Glutamatergic neuron (in vitro differentiated cells): ENCODE data around the gene FAF1. TPM values are rescaled to one million over a fixed set of nuclear protein-coding genes. Genes with fewer than 3 reads are reported as not detected.

Source experiments
- DNase-seq: peaks from one replicate; pipeline ENCODE4 v3.0.0; 2022
- H3K27ac Mint-ChIP-seq: one replicate; pipeline ENCODE4 v1.8.0; 2020; ENCODE audit warnings: mild to moderate bottlenecking, mixed read lengths, inconsistent platforms; ENCODE audit not compliant: unreplicated experiment
- H3K27me3 Mint-ChIP-seq: one replicate; pipeline ENCODE4 v1.8.0; 2020; ENCODE audit warnings: mild to moderate bottlenecking, moderate library complexity, mixed read lengths, inconsistent platforms; ENCODE audit not compliant: unreplicated experiment
- H3K36me3 Mint-ChIP-seq: one replicate; pipeline ENCODE4 v1.8.0; 2020; ENCODE audit warnings: mild to moderate bottlenecking, mixed read lengths, inconsistent platforms; ENCODE audit not compliant: unreplicated experiment
- H3K4me1 Mint-ChIP-seq: one replicate; pipeline ENCODE4 v1.8.0; 2020; ENCODE audit warnings: mild to moderate bottlenecking, low read depth, mixed read lengths, inconsistent platforms; ENCODE audit not compliant: unreplicated experiment
- H3K4me3 Mint-ChIP-seq: one replicate; pipeline ENCODE4 v1.8.0; 2020; ENCODE audit warnings: mild to moderate bottlenecking, mixed read lengths, inconsistent platforms; ENCODE audit not compliant: unreplicated experiment
- H3K9me3 Mint-ChIP-seq: one replicate; pipeline ENCODE4 v1.8.0; 2020; ENCODE audit warnings: mild to moderate bottlenecking, moderate library complexity, mixed read lengths, inconsistent platforms; ENCODE audit not compliant: unreplicated experiment
- CTCF ChIP-seq: fragments of 200-600 bp; sonication (generic); IDR thresholded peaks from one replicate; pipeline ENCODE4 v1.5.0; 2021; ENCODE audit not compliant: partially characterized antibody, unreplicated experiment
- total RNA-seq: library from RNA; stranded (reverse); fragmentation: NEBNext Ultra II Directional; extraction: Animal tissue kit (Norgen Biotek cat#: 25700); gene quantifications from one replicate; pipeline ENCODE4 v1.2.1, GENCODE V29; 2021; ENCODE audit not compliant: unreplicated experiment

The FAF1 gene
- total RNA-seq, 1 donor from 2014 or later = 57.3 TPM

DNA sequence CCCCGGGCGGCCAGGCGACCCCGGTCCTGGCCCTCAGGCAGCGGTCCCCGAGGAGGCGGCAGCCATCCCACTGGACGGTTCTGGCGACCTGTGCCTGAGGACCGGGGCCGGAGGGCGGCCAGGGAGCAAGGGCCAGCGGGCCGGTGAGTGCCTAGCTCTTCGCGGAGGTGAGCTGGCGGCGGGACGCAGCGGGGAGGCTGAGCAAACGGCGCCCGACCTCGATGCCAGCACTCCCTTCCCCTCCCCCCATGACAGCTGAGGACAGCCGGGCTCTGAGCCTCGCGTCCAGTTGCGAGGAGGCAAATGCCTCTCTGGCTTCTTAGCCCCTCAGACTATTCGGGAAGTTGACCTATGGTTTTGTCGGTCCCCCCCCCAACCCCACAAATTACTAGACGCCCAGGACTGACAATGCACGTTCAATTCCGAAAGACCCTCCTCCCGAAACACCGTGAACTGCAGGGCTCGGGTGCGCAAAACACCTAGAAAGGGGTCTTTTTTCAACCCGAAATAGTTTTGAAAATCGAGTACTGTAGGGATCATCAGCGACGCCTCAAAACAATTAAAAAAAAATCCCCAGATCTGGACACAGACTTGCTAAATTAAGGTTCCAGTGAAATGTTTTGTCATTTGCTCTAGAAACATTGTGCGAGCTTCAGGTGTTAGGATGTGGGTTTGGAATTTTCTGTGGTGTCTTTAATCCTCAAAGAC lies 18.2 kb upstream of the FAF1 start:
- Mint-ChIP-seq H3K4me1 (peaks cover 6% of the 10 kb centered on the region), H3K27me3 (peaks cover 31% of the 10 kb centered on the region), H3K36me3 (no peaks in the 10 kb centered on the region), H3K27ac (no peak overlapping the region), H3K9me3 (peaks cover 9% of the 10 kb centered on the region), H3K4me3 (peak overlapping the region; percentile 80)
- peak; percentile 72 for DNase-seq
- no peak for TF ChIP-seq CTCF

GRCh38 chr1:50977575-50978143 lies 17.6 kb upstream of the FAF1 start:
- H3K4me1 Mint-ChIP-seq = peaks cover 6% of the 10 kb centered on the region
- peak; percentile 43 for DNase-seq
- no peak overlapping the region for H3K27ac Mint-ChIP-seq
- no peaks in the 10 kb centered on the region for H3K36me3 Mint-ChIP-seq
- TF ChIP-seq CTCF = no peak
- peaks cover 9% of the 10 kb centered on the region for H3K9me3 Mint-ChIP-seq
- peak overlapping the region; percentile 77 for H3K4me3 Mint-ChIP-seq
- H3K27me3 Mint-ChIP-seq = peaks cover 31% of the 10 kb centered on the region

DNA sequence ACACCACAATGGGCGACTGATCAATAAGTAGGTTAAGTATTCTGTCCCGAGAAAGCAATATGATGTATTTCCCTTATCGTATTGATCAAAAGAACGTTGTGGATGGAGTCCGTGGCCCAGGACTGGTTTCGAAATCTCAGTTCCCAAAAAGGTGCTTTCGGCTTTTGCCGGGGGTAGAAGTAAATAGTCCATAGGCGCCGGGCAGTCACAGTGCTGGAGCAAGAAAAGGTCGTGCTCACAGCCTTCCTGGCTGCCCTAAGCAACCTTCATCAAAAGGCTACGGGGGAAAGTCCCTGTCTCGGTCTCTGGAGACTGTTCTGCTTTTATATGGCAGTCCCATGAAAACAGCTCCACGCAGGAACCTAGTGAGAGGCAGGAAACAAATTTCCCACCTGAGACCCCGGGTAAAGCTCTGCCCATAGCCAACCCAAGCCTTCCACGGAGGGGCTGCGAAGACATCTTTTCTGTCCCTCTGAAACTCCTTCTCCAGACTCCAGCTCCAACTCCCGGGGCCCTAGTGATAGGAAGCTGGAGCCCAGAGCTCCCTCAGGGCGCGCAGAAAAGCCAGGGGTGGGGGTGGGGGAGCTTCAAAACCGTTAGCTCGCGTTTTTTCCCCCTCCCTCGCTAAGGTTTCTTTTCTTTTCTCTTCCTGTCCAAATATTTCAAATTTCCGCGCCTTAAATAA lies 17.0 kb upstream of the FAF1 start:
- no peak for TF ChIP-seq CTCF
- H3K27ac Mint-ChIP-seq = no peak overlapping the region
- no peak for DNase-seq
- no peaks in the 10 kb centered on the region for H3K36me3 Mint-ChIP-seq
- H3K27me3 Mint-ChIP-seq = peaks cover 31% of the 10 kb centered on the region
- peak overlapping the region; percentile 74 for H3K4me3 Mint-ChIP-seq
- H3K9me3 Mint-ChIP-seq = peaks cover 9% of the 10 kb centered on the region
- H3K4me1 Mint-ChIP-seq = peaks cover 6% of the 10 kb centered on the region

DNA sequence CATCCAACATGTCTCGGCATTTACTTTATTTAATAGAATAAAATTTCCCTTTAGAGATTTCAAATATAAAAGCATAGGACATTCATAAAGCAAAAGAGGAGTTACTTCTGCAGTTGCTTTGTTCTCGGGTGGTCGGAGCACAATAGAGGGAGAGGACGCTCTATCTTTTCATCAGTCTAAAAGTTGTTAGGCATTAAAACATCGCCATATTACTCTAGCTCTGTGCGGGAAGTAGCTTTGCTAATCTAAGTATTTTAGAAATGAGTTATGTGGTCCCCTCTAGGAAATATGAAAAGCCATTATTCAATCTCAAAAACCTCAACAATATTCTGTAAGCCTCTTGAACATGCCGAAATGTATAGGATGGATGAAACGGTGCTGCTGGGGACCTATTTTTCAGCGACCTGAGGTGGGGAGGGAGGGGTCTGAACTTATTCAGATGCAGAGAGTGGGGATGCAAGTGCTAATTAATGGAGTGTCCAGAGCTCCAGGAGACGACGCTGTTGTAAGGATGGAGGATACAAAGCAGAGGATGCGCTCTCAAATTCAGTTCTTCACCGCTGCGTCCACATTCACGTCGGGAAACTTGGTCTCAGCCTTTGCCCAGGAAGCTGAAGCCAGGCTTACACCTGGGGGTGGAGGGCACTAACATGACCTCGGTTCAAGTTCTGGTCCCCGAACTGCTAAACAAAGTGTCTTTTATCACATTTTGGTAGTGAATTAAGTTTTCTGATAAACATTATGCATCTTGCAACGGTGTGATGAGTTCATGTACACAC lies 16.2 kb upstream of the FAF1 start:
- no peak for DNase-seq

More for the DNA sequence above, 16.2 kb upstream of the FAF1 start:
- peaks cover 31% of the 10 kb centered on the region for H3K27me3 Mint-ChIP-seq
- no peak overlapping the region for H3K27ac Mint-ChIP-seq
- H3K36me3 Mint-ChIP-seq = no peaks in the 10 kb centered on the region
- peak overlapping the region; percentile 74 for H3K4me3 Mint-ChIP-seq
- peaks cover 9% of the 10 kb centered on the region for H3K9me3 Mint-ChIP-seq
- no peak for TF ChIP-seq CTCF
- peaks cover 6% of the 10 kb centered on the region for H3K4me1 Mint-ChIP-seq
